Measurements from ENCODE around the gene ZBTB38.

DNA sequence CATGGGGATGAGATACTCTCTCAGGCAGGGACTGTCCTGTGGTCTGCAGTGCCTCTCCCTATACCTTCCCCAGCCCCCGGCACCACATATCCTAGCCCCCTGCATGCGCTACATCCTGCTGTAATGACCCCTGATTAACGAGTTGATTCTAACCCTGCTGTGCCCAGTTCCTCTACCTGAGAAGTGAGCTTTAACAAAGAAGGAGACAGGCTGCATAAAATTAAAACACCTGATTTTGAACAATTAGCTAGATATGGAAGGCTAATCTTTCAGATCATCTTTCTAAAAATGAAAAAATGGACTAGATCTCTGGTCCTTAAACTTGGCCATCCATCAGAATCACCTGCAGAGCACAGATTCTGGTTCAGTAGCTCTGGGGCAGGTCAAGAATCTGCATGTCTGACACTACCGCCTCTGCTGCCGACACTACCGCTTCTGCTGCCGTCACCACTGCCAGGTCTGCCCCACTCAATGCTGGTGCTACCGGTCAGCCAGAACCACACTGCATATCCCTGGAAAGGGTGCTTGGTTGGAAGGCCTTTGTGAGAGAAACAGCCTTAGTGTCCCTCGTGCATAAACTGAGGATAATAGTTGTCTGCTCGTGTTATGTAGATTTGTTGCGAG is 33.6 kb upstream of the ZBTB38 start:
- TF ChIP-seq CTCF (IDR thresholded peaks at IDR 0.05) (no peak), ZFX (IDR thresholded peaks at IDR 0.05; ENCODE audit: borderline replicate concordance) (no peak)

All from 22Rv1 (cell line).